ENCODE results near the gene DBR1. TPM values are rescaled to one million over a fixed set of nuclear protein-coding genes. Genes with fewer than 3 reads are reported as not detected.

The DBR1 gene, protein sequence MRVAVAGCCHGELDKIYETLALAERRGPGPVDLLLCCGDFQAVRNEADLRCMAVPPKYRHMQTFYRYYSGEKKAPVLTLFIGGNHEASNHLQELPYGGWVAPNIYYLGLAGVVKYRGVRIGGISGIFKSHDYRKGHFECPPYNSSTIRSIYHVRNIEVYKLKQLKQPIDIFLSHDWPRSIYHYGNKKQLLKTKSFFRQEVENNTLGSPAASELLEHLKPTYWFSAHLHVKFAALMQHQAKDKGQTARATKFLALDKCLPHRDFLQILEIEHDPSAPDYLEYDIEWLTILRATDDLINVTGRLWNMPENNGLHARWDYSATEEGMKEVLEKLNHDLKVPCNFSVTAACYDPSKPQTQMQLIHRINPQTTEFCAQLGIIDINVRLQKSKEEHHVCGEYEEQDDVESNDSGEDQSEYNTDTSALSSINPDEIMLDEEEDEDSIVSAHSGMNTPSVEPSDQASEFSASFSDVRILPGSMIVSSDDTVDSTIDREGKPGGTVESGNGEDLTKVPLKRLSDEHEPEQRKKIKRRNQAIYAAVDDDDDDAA
- total RNA-seq (2021) (25.6 and 33.1 TPM in 2 replicates), Bru-seq, nascent RNA (percentile 91 among the genes with signal in this experiment), BruChase-seq, experiment 1, labeled RNA remaining after a 2-hour chase (percentile 93 among the genes with signal in this experiment), BruChase-seq, experiment 2, labeled RNA remaining after a 6-hour chase (percentile 78 among the genes with signal in this experiment)
- long read RNA-seq, transcript DBR1-201 (8 exons, 2,666 nt), result major isoform, 30 of 33 reads
- long read RNA-seq, partial matches to known transcripts, result 1 of 33 reads
- long read RNA-seq, other reads (novel, unspliced or antisense), result 2 of 33 reads

DNA sequence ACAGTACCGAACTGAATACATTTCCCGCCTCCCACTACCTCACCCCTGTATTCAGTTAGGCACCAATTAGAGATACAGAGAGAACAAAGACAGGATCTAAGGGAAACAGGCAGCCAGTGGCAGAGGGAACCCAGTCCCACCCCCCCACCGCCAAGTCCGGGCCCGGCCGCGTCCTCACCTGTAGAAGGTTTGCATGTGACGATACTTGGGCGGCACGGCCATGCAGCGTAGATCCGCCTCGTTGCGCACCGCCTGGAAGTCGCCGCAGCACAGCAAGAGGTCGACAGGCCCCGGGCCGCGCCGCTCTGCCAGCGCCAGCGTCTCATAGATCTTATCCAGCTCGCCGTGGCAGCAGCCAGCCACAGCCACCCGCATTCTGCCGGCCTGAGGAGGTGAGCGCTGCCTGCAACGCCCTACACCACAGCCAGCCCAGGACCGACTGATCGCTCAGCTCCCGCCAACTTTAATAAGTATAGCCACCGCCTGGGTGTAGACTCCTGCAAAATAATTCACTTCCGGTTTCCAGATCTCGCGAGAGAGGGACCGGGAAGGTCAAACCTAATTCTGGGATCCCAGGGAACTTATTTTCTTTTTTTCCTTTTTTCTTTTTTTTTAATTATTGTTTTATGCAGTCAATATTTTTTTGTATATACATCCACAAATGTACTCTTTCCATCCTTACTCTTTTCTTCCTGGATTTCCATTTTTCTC is at the start of gene DBR1:
DBR1 (minus strand) TSS at position 501 of the 711 bp plus-strand sequence; CDS start at position 375, 126 bp downstream.
- H3K36me3 ChIP-seq (ENCODE audit: insufficient read depth, low read length, poor library complexity, severe bottlenecking), result peaks cover 26% of the 10 kb centered on the region
- H3K27ac ChIP-seq (ENCODE audit: low read depth, low read length, poor library complexity, severe bottlenecking), result peak within 1 kb of the TSS; percentile 87
- no peaks in the 10 kb centered on the region for H3K27me3 ChIP-seq (replicated peaks; ENCODE audit: insufficient read depth, low read depth, low read length, poor library complexity)
- intact Hi-C loops (cut with micrococcal nuclease; ENCODE audit: unreplicated experiment), result no loop called here
- ChIA-PET CTCF (interaction anchor here (0.6 kb wide), 1 partner anchor 10 kb away, joined by 4 read pairs; no protein-coding TSS in a partner anchor), POLR2A (ENCODE audit: low non-redundant PET) (interaction anchor here (0.8 kb wide), 1 partner anchor 40 kb away, joined by 5 read pairs; no protein-coding TSS in a partner anchor)
- peak; percentile 93 for DNase-seq (ENCODE audit: low spot score)
- TF ChIP-seq EZH2 (IDR thresholded peaks at IDR 0.05; ENCODE audit: borderline replicate concordance, low read depth, low read length, poor library complexity, severe bottlenecking), result no peak
- TF ChIP-seq, protein P1, sequence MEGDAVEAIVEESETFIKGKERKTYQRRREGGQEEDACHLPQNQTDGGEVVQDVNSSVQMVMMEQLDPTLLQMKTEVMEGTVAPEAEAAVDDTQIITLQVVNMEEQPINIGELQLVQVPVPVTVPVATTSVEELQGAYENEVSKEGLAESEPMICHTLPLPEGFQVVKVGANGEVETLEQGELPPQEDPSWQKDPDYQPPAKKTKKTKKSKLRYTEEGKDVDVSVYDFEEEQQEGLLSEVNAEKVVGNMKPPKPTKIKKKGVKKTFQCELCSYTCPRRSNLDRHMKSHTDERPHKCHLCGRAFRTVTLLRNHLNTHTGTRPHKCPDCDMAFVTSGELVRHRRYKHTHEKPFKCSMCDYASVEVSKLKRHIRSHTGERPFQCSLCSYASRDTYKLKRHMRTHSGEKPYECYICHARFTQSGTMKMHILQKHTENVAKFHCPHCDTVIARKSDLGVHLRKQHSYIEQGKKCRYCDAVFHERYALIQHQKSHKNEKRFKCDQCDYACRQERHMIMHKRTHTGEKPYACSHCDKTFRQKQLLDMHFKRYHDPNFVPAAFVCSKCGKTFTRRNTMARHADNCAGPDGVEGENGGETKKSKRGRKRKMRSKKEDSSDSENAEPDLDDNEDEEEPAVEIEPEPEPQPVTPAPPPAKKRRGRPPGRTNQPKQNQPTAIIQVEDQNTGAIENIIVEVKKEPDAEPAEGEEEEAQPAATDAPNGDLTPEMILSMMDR (conservative IDR thresholded peaks at IDR 0.05; ENCODE audit: low read depth, low read length), result no peak
- no peaks in the 10 kb centered on the region for H3K9me3 ChIP-seq (ENCODE audit: low read depth, low read length, poor library complexity, severe bottlenecking)
- BruUV-seq (replicated peaks), result TSS peak; percentile 91
- H3K4me3 ChIP-seq (ENCODE audit: low read depth, low read length, poor library complexity, severe bottlenecking), result peak within 1 kb of the TSS; percentile 83
- H3K4me1 ChIP-seq (ENCODE audit: insufficient read depth, low read length, poor library complexity, severe bottlenecking), result peaks cover 13% of the 10 kb centered on the region

DNA sequence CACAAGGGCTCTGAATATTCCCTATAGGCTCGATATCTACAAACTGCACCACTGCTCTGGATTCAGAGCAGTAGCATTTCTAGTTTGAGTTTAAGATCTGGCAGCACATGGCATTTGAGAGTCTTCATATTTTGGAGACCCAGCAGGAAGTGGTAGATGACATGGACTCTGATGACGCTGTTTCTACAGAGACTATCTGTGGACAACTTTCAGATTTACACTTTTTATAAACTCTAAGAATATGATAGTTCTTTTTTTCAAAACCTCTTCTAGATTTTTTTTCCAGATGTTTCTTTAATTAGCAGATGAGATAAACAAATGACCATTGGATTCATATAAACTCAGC is 48.2 kb upstream of the DBR1 start:
- TF ChIP-seq, protein P1 (conservative IDR thresholded peaks at IDR 0.05; ENCODE audit: low read depth, low read length), result no peak
- TF ChIP-seq EZH2 (IDR thresholded peaks at IDR 0.05; ENCODE audit: borderline replicate concordance, low read depth, low read length, poor library complexity, severe bottlenecking), result no peak
- DNase-seq (ENCODE audit: low spot score), result no peak
- no peaks in the 10 kb centered on the region for H3K9me3 ChIP-seq (ENCODE audit: low read depth, low read length, poor library complexity, severe bottlenecking)
- H3K27me3 ChIP-seq (replicated peaks; ENCODE audit: insufficient read depth, low read depth, low read length, poor library complexity), result no peaks in the 10 kb centered on the region
- no peak overlapping the region for H3K4me3 ChIP-seq (ENCODE audit: low read depth, low read length, poor library complexity, severe bottlenecking)
- intact Hi-C loops (cut with micrococcal nuclease; ENCODE audit: unreplicated experiment), result no loop called here
- no TSS peak for BruUV-seq (replicated peaks)
- H3K36me3 ChIP-seq (ENCODE audit: insufficient read depth, low read length, poor library complexity, severe bottlenecking), result peaks cover 26% of the 10 kb centered on the region
- H3K4me1 ChIP-seq (ENCODE audit: insufficient read depth, low read length, poor library complexity, severe bottlenecking), result peaks cover 13% of the 10 kb centered on the region
- POLR2A ChIA-PET (ENCODE audit: low non-redundant PET), result no interaction called here
- CTCF ChIA-PET, result no interaction called here
- no peak overlapping the region for H3K27ac ChIP-seq (ENCODE audit: low read depth, low read length, poor library complexity, severe bottlenecking)
